ENCODE results near the gene HCN1. TPM values are rescaled to one million over a fixed set of nuclear protein-coding genes. Genes with fewer than 3 reads are reported as not detected.

The HCN1 gene
- total RNA-seq, result 36.6 TPM

DNA sequence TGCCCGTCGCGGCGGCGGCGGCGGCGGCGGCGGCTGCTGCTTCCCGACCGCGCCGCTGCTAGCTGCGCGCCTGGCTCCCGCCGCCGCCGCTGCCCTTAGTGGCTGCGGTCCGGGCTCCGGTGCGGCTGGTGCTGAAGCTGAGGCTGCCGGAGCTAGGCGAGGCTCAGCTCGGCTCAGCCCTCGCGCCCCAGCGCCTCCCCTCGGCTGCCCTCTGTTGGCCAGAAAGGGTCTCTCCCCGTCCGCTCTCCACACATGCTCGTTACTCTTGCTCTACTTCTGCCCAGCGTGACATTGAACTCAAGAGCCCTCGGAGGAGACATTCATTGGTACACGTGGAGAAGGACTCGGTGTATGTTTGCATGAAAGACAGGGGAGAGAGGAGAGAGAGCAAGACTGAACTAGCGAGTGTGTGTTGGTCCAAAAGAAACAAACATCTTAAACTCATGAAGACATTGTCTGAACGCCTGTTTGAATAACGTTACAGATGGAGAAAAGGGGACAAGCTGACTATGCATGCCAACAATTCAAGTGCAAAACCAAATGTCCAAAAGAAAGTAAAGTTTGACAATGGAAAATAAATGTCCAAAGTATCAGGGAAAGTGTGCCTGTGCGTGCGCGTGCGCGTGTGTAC lies at the start of gene HCN1:
Gene HCN1 (minus strand): TSS at position 175 of the 631 bp plus-strand sequence.

Measured in parietal lobe (tissue), 1 donor.